SH-SY5Y (cell line): ENCODE results near the gene PRR7.

ENCODE experiments used
- GATA2 ChIP-seq: IDR thresholded peaks from 2 replicates; pipeline ENCODE4 v1.6.1; 2011; ENCODE audit warnings: mild to moderate bottlenecking, low read depth, low read length
- GATA3 ChIP-seq: IDR thresholded peaks from 2 replicates; pipeline ENCODE4 v1.6.1; 2011; ENCODE audit warnings: low read depth, mild to moderate bottlenecking, low read length, moderate library complexity

DNA sequence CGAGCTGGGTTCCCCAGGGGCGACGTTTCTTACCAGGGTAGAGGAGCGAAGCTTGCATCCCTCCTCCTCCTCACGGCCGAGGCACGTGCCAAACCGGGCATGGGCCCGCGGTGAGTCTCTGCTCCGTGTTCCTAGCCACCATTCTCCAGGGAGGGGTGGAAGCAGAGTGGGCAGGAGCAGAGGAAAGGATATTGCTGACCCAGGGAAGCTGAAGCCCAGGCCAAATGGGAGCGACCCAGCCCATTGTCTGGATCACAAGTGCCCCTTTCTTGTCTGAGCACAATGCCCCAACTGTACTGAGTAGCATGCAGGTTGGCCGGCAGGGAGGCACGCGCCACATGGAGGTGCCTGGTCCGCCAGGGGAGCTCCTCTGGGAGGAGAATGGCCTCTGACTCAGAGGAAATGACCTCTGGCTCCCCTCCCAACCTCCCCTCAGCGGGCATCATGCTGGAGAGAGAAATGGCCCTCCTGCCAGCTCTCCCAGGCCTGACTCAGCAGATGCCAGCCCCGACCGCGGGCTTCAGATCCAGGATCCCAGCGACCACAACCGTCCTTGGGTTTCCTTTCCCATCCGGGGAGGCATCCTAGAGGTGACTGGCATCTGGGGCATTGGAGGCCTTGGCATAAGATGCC lies 1.1 kb downstream of the PRR7 start:
- TF ChIP-seq GATA2 (no peak), GATA3 (no peak)
